Tibial nerve (tissue), 4 donors: ENCODE measurements around the gene NPAS1. TPM values are rescaled to one million over a fixed set of nuclear protein-coding genes. Genes with fewer than 3 reads are reported as not detected.

Experiments
- DNase-seq, 2 donors: peaks; one replicate each; pipeline ENCODE4 v3.0.0-alpha.2; 2019; ENCODE audit warnings: low spot score in 2 of 2
- H3K27ac ChIP-seq, 4 donors: fragments of 200-600 bp; sonication (generic) in 3 of 4; one replicate each; pipeline ENCODE4 v1.5.1; 2017 to 2019; ENCODE audit warnings: mild to moderate bottlenecking in 1 of 4
- H3K27me3 ChIP-seq, 2 donors: fragments of 200-600 bp; sonication (generic) in 1 of 2; one replicate each; pipeline versions ENCODE4 v1.5.1 to v1.6.0; 2017 to 2019
- H3K36me3 ChIP-seq, 3 donors: fragments of 200-600 bp; sonication (generic); one replicate each; pipeline ENCODE4 v1.5.1; 2018 to 2019
- H3K4me1 ChIP-seq, 4 donors: fragments of 200-600 bp; sonication (generic) in 3 of 4; one replicate each; pipeline ENCODE4 v1.5.1; 2017 to 2019
- H3K4me3 ChIP-seq, 4 donors: fragments of 200-600 bp; sonication (generic) in 3 of 4; one replicate each; pipeline ENCODE4 v1.5.1; 2017 to 2019; ENCODE audit warnings: mild to moderate bottlenecking in 1 of 4, moderate library complexity in 1 of 4
- H3K9me3 ChIP-seq, 4 donors: fragments of 200-600 bp; sonication (generic) in 3 of 4; one replicate each; pipeline ENCODE4 v1.5.1; 2017 to 2019
- EP300 ChIP-seq, 2 donors: sonication (generic); formaldehyde crosslinking; IDR thresholded peaks; one replicate each; pipeline ENCODE4 v1.6.1; 2017; ENCODE audit warnings: antibody characterized with exemption in 2 of 2, mild to moderate bottlenecking in 1 of 2
- POLR2A ChIP-seq, 2 donors: fragments of 450-650 bp; IDR thresholded peaks; one replicate each; pipeline ENCODE4 v1.6.1; 2017; ENCODE audit warnings: antibody characterized with exemption in 2 of 2, mild to moderate bottlenecking in 2 of 2, moderate library complexity in 2 of 2
- WGBS, 2 donors: methylation state at CpG; one replicate each; pipeline ENCODE4 v1.1.5; 2018; 5-methylcytosine and 5-hydroxymethylcytosine counted together
- total RNA-seq, 4 donors: library from RNA; depleted of rRNA; stranded (reverse); fragments of >200 nt; gene quantifications; one replicate each; pipeline ENCODE4 v1.1.0, GENCODE V29; 2016
- TF ChIP-seq, protein P1 (sequence below), 5 experiments: fragments of 200-600 bp in 3 of 5; fragments of 450-650 bp in 2 of 5; sonication (generic) in 3 of 5; IDR thresholded peaks; one replicate each; pipeline ENCODE4 v1.5.1; 2016 to 2019; ENCODE audit warnings: antibody characterized with exemption in 5 of 5, mild to moderate bottlenecking in 3 of 5, moderate library complexity in 2 of 5

The NPAS1 gene
- total RNA-seq, 4 donors from 2014 or later: 0.39 to 0.42 TPM; not detected in 2

GRCh38 chr19:46985542-46986415 lies 33.9 kb upstream of the NPAS1 start:
- 63 to 74% methylated on average over 14 of the region's 14 CpGs for WGBS, 2 donors
- TF ChIP-seq EP300 (IDR thresholded peaks at IDR 0.05): no peak
- no peak for TF ChIP-seq POLR2A (IDR thresholded peaks at IDR 0.05)
- TF ChIP-seq, protein P1, sequence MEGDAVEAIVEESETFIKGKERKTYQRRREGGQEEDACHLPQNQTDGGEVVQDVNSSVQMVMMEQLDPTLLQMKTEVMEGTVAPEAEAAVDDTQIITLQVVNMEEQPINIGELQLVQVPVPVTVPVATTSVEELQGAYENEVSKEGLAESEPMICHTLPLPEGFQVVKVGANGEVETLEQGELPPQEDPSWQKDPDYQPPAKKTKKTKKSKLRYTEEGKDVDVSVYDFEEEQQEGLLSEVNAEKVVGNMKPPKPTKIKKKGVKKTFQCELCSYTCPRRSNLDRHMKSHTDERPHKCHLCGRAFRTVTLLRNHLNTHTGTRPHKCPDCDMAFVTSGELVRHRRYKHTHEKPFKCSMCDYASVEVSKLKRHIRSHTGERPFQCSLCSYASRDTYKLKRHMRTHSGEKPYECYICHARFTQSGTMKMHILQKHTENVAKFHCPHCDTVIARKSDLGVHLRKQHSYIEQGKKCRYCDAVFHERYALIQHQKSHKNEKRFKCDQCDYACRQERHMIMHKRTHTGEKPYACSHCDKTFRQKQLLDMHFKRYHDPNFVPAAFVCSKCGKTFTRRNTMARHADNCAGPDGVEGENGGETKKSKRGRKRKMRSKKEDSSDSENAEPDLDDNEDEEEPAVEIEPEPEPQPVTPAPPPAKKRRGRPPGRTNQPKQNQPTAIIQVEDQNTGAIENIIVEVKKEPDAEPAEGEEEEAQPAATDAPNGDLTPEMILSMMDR (IDR thresholded peaks at IDR 0.05): no peak
- no peak for DNase-seq
- Histone ChIP-seq H3K36me3 (peaks cover 0 to 27% (median 0%) of the 10 kb centered on the region in 3 donors), H3K9me3 (no peaks in the 10 kb centered on the region), H3K4me1 (peaks cover 0 to 55% (median 23%) of the 10 kb centered on the region in 4 donors), H3K27ac (no peak overlapping the region), H3K4me3 (no peak overlapping the region), H3K27me3 (no peaks in the 10 kb centered on the region)

- H3K36me3 ChIP-seq: peaks cover 0 to 46% (median 0%) of the 10 kb centered on the region in 3 donors
- H3K4me3 ChIP-seq: no peak overlapping the region
- no peak overlapping the region for H3K27ac ChIP-seq
- H3K9me3 ChIP-seq: no peaks in the 10 kb centered on the region
- no peak for TF ChIP-seq EP300 (IDR thresholded peaks at IDR 0.05)
- TF ChIP-seq, protein P1 (IDR thresholded peaks at IDR 0.05): no peak
- TF ChIP-seq POLR2A (IDR thresholded peaks at IDR 0.05): no peak
- H3K27me3 ChIP-seq: no peaks in the 10 kb centered on the region
- 78 to 87% methylated on average over 14 of the region's 14 CpGs for WGBS, 2 donors
- no peak for DNase-seq
- H3K4me1 ChIP-seq: peaks cover 0 to 45% (median 18%) of the 10 kb centered on the region in 4 donors
These were observed 30.9 kb upstream of the NPAS1 start for GRCh38 chr19:46988614-46989230.

- Histone ChIP-seq H3K4me3 (no peak overlapping the region), H3K4me1 (peaks cover 0 to 44% (median 15%) of the 10 kb centered on the region in 4 donors), H3K36me3 (peaks cover 0 to 59% (median 0%) of the 10 kb centered on the region in 3 donors), H3K27me3 (no peaks in the 10 kb centered on the region), H3K9me3 (no peaks in the 10 kb centered on the region), H3K27ac (peak overlapping the region; percentile 22 to 83 (median 54))
- DNase-seq: peak; percentile 78 to 89
- 5% methylated on average over 16 to 19 of the region's 19 CpGs for WGBS, 2 donors
- TF ChIP-seq POLR2A (IDR thresholded peaks at IDR 0.05) (no peak), EP300 (IDR thresholded peaks at IDR 0.05) (peak; percentile 52 to 87)
- TF ChIP-seq, protein P1 (IDR thresholded peaks at IDR 0.05): peak; percentile 77 to 95 (median 86)
These were observed 28.5 kb upstream of the NPAS1 start for GRCh38 chr19:46990991-46991676.

GRCh38 chr19:46992699-46993535 lies 26.7 kb upstream of the NPAS1 start:
- H3K9me3 ChIP-seq: no peaks in the 10 kb centered on the region
- H3K36me3 ChIP-seq: peaks cover 0 to 71% (median 0%) of the 10 kb centered on the region in 3 donors
- TF ChIP-seq EP300 (IDR thresholded peaks at IDR 0.05): peak in 1 of 2 donors; percentile 17
- TF ChIP-seq, protein P1 (IDR thresholded peaks at IDR 0.05): no peak
- TF ChIP-seq POLR2A (IDR thresholded peaks at IDR 0.05): no peak
- no peak for DNase-seq
- 72 to 81% methylated on average over 18 to 25 of the region's 25 CpGs for WGBS, 2 donors
- peak overlapping the region in 2 of 4 donors; percentile 14 to 57 for H3K27ac ChIP-seq
- H3K4me1 ChIP-seq: peaks cover 0 to 44% (median 15%) of the 10 kb centered on the region in 4 donors
- no peaks in the 10 kb centered on the region for H3K27me3 ChIP-seq
- H3K4me3 ChIP-seq: no peak overlapping the region
